Erythroblast (primary cell): ENCODE measurements around the gene ZBTB42.
"Not testable (repeated sequence)": the region's sequence is repeated elsewhere in the genome, so short reads cannot be mapped to it uniquely, and the experiment has no call there.

ENCODE experiments used
- DNase-seq, 2 experiments: peaks; one replicate each; lab custom pipeline; 2025; lab: John Stamatoyannopoulos, UW
- GATA1 ChIP-seq: IDR thresholded peaks from 2 replicates; pipeline ENCODE4 v1.6.1; 2011; ENCODE audit warnings: low read depth, mild to moderate bottlenecking, control low read depth, low read length, moderate library complexity
- POLR2A ChIP-seq: IDR thresholded peaks from 2 replicates; pipeline ENCODE4 v1.6.1; 2011; ENCODE audit warnings: mild to moderate bottlenecking, low read length

The ZBTB42 gene

DNA sequence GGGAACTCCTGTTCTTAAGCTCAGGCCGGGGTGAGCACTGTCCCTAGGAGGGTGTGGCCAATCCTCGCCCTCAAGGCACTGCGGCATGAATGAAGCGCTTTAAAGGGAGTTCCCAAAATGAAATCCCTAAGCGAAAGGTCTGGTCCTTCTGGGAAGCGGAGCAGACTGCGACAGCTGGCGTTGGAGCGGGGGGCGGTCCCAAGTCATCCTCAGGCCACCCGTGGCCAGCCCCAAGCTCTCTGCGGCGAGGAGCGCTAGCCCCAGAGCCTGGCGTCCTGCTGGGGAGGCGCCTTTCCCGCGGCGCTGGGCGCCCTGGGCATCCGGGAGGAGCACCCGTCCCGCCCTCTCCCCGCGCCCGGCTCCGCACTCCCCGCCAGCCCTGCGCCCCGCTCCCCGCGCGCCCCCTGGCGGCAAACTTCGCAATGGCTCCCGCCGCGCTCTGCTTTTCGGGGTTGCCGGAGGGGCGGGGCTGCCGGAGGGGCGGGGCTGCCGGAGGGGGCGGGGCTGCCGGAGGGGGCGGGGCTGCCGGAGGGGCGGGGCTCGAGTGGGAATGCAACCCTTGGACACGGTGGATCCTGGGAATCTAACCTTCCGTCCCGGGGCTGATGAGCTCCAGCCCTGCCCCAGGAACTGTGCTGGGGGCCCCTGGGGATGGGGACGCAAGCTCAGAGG is 25.4 kb downstream of the ZBTB42 start:
- TF ChIP-seq GATA1 (no peak), POLR2A (no peak)
- DNase-seq = peak; percentile 86 to 94

DNA sequence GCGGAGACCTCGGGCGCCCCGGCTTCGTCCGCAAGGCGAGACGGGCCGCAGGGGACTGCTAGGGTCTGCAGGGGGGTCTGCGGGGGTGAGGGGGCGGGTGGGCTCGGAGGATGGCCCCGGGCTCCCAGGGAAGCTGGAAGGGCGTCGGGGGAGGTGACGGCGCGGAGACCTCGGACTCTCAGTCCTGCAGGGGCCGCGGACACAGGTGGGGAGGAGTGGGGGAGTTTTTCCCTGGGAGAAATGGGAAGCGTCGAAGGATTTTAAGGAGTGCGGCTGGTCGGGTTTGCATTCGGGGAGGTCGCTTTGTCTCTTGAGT is 25.9 kb downstream of the ZBTB42 start:
- TF ChIP-seq GATA1 (no peak), POLR2A (no peak)
- DNase-seq = no peak

- peak; percentile 57 to 65 for DNase-seq
- TF ChIP-seq GATA1 (no peak), POLR2A (no peak)
Measured at GRCh38 chr14:104827177-104828055, 26.5 kb downstream of the ZBTB42 start.

- no peak for DNase-seq
- TF ChIP-seq GATA1 (no peak), POLR2A (no peak)
Measured at GRCh38 chr14:104830781-104831180, 29.9 kb downstream of the ZBTB42 start.

DNA sequence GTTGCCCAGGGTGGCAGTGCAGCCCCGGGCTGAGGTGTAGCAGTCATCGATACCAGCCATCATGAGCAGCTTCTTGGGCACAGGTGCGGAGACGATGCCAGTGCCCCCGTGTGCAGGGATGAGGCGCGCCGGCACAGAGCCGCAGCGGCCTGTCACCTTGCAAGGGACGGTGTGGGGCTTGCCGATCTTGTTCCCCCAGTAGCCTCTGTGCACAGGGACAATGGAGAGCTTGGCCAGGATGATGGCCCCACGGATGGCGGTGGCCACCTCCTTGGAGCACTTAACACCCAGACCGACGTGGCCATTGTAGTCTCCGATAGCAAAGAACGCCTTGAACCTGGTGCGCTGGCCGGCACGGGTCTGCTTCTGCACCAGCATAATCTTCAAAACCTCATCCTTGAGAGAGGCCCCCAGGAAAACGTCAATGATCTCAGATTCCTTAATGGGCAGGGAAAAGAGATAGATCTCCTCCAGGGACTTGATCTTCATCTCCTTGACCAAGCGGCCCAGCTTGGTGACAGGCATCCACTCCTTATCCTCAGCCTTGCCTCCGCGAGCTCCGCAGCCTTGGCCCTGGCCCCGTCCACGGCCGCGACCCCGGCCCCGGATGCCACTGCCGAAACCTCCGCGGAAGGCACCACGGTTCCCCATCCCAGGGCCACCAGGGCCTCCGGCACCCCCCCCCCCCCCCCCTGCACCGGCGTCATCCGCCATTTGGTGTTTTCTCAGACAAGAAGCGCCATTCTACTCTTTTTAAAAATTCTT is 35.5 kb downstream of the ZBTB42 start:
- not testable (repeated sequence) for DNase-seq

GRCh38 chr14:104841730-104842129 is 40.8 kb downstream of the ZBTB42 start:
- no peak for DNase-seq
- TF ChIP-seq POLR2A = no peak
- TF ChIP-seq GATA1 = no peak

GRCh38 chr14:104843006-104843405 is 42.1 kb downstream of the ZBTB42 start:
- DNase-seq = no peak

GRCh38 chr14:104843442-104844305 is 42.8 kb downstream of the ZBTB42 start:
- no peak for DNase-seq
- no peak for TF ChIP-seq POLR2A
- no peak for TF ChIP-seq GATA1

More at GRCh38 chr14:104843006-104843405, 42.1 kb downstream of the ZBTB42 start:
- TF ChIP-seq GATA1 (no peak), POLR2A (no peak)

- no peak for DNase-seq
- TF ChIP-seq GATA1 (no peak), POLR2A (no peak)
Measured at GRCh38 chr14:104844306-104845032, 43.6 kb downstream of the ZBTB42 start.

- no peak for DNase-seq
- no peak for TF ChIP-seq POLR2A
- TF ChIP-seq GATA1 = no peak
Measured at GRCh38 chr14:104845033-104845666, 44.2 kb downstream of the ZBTB42 start.

DNA sequence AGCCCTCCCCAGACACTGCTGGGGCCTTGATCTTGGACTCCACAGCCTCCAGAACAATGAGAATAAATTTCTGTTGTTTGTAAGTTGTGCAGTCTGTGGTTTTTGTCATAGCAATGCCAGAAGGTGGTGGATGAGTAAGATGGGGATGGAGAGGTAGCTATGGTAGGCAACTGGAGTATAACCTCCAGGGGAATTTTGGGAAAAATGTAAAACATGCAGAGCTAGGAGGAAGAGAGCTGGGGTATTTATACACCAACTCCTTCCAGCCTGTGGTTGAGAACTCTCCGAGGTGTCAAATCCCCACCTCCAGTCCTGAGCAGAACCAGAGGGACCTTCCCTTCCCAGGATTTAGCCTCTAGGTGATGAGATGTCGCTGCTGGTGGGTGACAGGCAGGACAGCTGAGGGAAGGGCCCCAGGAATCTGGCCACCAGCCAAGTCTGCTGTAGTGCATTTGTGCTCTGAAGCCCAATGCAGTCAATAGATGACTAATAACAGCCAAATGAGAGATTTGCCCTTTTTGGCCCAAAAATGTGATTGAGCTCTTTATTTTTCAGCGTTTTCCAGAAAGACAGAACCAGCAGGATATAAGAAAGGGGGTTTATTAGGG is 45.0 kb downstream of the ZBTB42 start:
- DNase-seq = no peak
- no peak for TF ChIP-seq POLR2A
- no peak for TF ChIP-seq GATA1

GRCh38 chr14:104852280-104852663 is 51.4 kb downstream of the ZBTB42 start:
- no peak for DNase-seq
- no peak for TF ChIP-seq GATA1
- TF ChIP-seq POLR2A = no peak
